Fibroblast of lung (primary cell): ENCODE data around the gene PRPF8. TPM values are rescaled to one million over a fixed set of nuclear protein-coding genes. Genes with fewer than 3 reads are reported as not detected.

Source experiments
- DNase-seq, 2 donors: peaks; one replicate each; pipeline versions ENCODE4 v3.0.0 to v3.0.0-alpha.2; 2010; ENCODE audit warnings: low read depth in 2 of 2
- H2AFZ ChIP-seq: 2 replicates; pipeline ENCODE4 v1.5.1; 2012; ENCODE audit warnings: low read length, control low read depth, inconsistent platforms
- H3K27ac ChIP-seq: 2 replicates; pipeline ENCODE4 v1.5.1; 2011; ENCODE audit warnings: low read length, control low read depth; ENCODE audit not compliant: insufficient read depth
- H3K27me3 ChIP-seq: 2 replicates; pipeline ENCODE4 v1.5.1; 2011; ENCODE audit warnings: mild to moderate bottlenecking, low read length; ENCODE audit not compliant: control insufficient read depth, insufficient read depth
- H3K36me3 ChIP-seq: 2 replicates; pipeline ENCODE4 v1.5.1; 2011; ENCODE audit warnings: low read length; ENCODE audit not compliant: control insufficient read depth, insufficient read depth
- H3K4me1 ChIP-seq: 2 replicates; pipeline ENCODE4 v1.5.1; 2011; ENCODE audit warnings: low read length; ENCODE audit not compliant: control insufficient read depth, insufficient read depth; ENCODE audit errors: extremely low read depth
- H3K4me2 ChIP-seq: 2 replicates; pipeline ENCODE4 v1.5.1; 2011; ENCODE audit warnings: low read length, control low read depth; ENCODE audit not compliant: insufficient read depth; ENCODE audit errors: extremely low read depth
- H3K4me3 ChIP-seq, 4 experiments: fragments of 200-600 bp in 1 of 4; sonication (generic) in 1 of 4; replicated peaks in 1 of 4; 2 replicates each; pipeline ENCODE4 v1.5.1; 2011 to 2016; ENCODE audit warnings: low read length in 4 of 4, low read depth in 3 of 4, mild to moderate bottlenecking in 3 of 4, control low read depth in 2 of 4, inconsistent platforms in 1 of 4, mixed read lengths in 1 of 4; ENCODE audit not compliant: insufficient read depth in 1 of 4; ENCODE audit errors: control extremely low read depth in 1 of 4
- H3K79me2 ChIP-seq: 2 replicates; pipeline ENCODE4 v1.5.1; 2012; ENCODE audit warnings: mild to moderate bottlenecking, low read length, inconsistent platforms; ENCODE audit not compliant: control insufficient read depth, insufficient read depth
- H3K9ac ChIP-seq: 2 replicates; pipeline ENCODE4 v1.5.1; 2011; ENCODE audit warnings: mild to moderate bottlenecking, low read length, control low read depth; ENCODE audit not compliant: insufficient read depth
- H3K9me3 ChIP-seq: 2 replicates; pipeline ENCODE4 v1.5.1; 2012; ENCODE audit warnings: low read depth, low read length; ENCODE audit not compliant: control insufficient read depth, insufficient read depth
- H4K20me1 ChIP-seq: 2 replicates; pipeline ENCODE4 v1.5.1; 2011; ENCODE audit warnings: low read length; ENCODE audit not compliant: control insufficient read depth, insufficient read depth; ENCODE audit errors: extremely low read depth
- EZH2 ChIP-seq: IDR thresholded peaks from 2 replicates; pipeline ENCODE4 v1.5.1; 2012; ENCODE audit warnings: low read length, control low read depth, mild to moderate bottlenecking; ENCODE audit errors: missing control alignments
- polyA plus RNA-seq, 2 donors: library from polyadenylated mRNA; depleted of rRNA in 1 of 2; stranded (reverse) in 1 of 2; unstranded in 1 of 2; fragments of >200 nt; gene quantifications; 2 replicates each; pipeline ENCODE4 v1.2.1, GENCODE V29; 2011 to 2012; ENCODE audit warnings: missing spikeins in 1 of 2
- total RNA-seq: library from RNA; depleted of rRNA; stranded (reverse); fragments of >200 nt; gene quantifications from 2 replicates; pipeline ENCODE4 v1.2.1, GENCODE V29; 2014
- TF ChIP-seq, protein P1 (sequence below), 2 donors: IDR thresholded peaks in 1 of 2; conservative IDR thresholded peaks in 1 of 2; 1 replicate in 1 of 2; 2 replicates in 1 of 2; pipeline ENCODE4 v1.5.1; 2011 to 2012; ENCODE audit warnings: low read length in 2 of 2, control low read depth in 1 of 2, inconsistent platforms in 1 of 2, low read depth in 1 of 2, mild to moderate bottlenecking in 1 of 2

The PRPF8 gene
- total and polyA plus RNA-seq, 2 donors (not counting 1 experiment from before 2014, with no cell fraction given), result 88.9 to 122 TPM

DNA sequence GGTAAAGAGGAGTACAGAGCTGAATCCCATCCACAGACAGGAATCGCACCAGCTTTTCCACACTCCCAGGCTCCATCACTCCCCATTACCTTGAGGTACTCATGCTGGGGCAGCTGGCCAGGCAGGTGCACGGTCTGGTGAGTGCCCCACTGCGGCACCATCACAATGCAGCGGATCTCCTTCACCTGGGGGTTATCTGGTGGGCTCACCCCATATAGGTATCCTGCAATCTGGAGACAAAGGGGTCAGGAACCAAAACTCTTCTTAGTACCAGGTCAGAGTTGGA is 33.2 kb downstream of the PRPF8 start:
- peaks cover 33% of the 10 kb centered on the region for H3K36me3 ChIP-seq

GRCh38 chr17:1650731-1651558 is 33.7 kb downstream of the PRPF8 start:
- H3K4me3 ChIP-seq, result no peak overlapping the region
- no peaks in the 10 kb centered on the region for H3K79me2 ChIP-seq
- no peak for TF ChIP-seq EZH2
- TF ChIP-seq, protein P1, sequence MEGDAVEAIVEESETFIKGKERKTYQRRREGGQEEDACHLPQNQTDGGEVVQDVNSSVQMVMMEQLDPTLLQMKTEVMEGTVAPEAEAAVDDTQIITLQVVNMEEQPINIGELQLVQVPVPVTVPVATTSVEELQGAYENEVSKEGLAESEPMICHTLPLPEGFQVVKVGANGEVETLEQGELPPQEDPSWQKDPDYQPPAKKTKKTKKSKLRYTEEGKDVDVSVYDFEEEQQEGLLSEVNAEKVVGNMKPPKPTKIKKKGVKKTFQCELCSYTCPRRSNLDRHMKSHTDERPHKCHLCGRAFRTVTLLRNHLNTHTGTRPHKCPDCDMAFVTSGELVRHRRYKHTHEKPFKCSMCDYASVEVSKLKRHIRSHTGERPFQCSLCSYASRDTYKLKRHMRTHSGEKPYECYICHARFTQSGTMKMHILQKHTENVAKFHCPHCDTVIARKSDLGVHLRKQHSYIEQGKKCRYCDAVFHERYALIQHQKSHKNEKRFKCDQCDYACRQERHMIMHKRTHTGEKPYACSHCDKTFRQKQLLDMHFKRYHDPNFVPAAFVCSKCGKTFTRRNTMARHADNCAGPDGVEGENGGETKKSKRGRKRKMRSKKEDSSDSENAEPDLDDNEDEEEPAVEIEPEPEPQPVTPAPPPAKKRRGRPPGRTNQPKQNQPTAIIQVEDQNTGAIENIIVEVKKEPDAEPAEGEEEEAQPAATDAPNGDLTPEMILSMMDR (conservative IDR thresholded peaks at IDR 0.05 in 1 of 2, IDR thresholded peaks at IDR 0.05 in 1 of 2; ENCODE audit: low read depth in 1 of 2, low read length in 2 of 2), result no peak
- no peak overlapping the region for H2AFZ ChIP-seq
- no peak for DNase-seq
- no peak overlapping the region for H3K9ac ChIP-seq
- H3K27ac ChIP-seq, result no peak overlapping the region
- H3K36me3 ChIP-seq, result peaks cover 28% of the 10 kb centered on the region
- H3K9me3 ChIP-seq, result no peaks in the 10 kb centered on the region
- H3K4me1 ChIP-seq, result peaks cover 14% of the 10 kb centered on the region
- no peaks in the 10 kb centered on the region for H4K20me1 ChIP-seq
- no peaks in the 10 kb centered on the region for H3K27me3 ChIP-seq
- H3K4me2 ChIP-seq, result no peak overlapping the region

More for the DNA sequence above, 33.2 kb downstream of the PRPF8 start:
- H4K20me1 ChIP-seq, result no peaks in the 10 kb centered on the region
- DNase-seq, result no peak
- H3K4me1 ChIP-seq, result peaks cover 14% of the 10 kb centered on the region
- no peak overlapping the region for H3K27ac ChIP-seq
- no peaks in the 10 kb centered on the region for H3K27me3 ChIP-seq
- no peaks in the 10 kb centered on the region for H3K79me2 ChIP-seq
- no peaks in the 10 kb centered on the region for H3K9me3 ChIP-seq
- no peak overlapping the region for H2AFZ ChIP-seq
- TF ChIP-seq EZH2, result no peak
- TF ChIP-seq, protein P1 (conservative IDR thresholded peaks at IDR 0.05 in 1 of 2, IDR thresholded peaks at IDR 0.05 in 1 of 2; ENCODE audit: low read depth in 1 of 2, low read length in 2 of 2), result no peak
- no peak overlapping the region for H3K4me3 ChIP-seq
- no peak overlapping the region for H3K4me2 ChIP-seq
- H3K9ac ChIP-seq, result no peak overlapping the region

DNA sequence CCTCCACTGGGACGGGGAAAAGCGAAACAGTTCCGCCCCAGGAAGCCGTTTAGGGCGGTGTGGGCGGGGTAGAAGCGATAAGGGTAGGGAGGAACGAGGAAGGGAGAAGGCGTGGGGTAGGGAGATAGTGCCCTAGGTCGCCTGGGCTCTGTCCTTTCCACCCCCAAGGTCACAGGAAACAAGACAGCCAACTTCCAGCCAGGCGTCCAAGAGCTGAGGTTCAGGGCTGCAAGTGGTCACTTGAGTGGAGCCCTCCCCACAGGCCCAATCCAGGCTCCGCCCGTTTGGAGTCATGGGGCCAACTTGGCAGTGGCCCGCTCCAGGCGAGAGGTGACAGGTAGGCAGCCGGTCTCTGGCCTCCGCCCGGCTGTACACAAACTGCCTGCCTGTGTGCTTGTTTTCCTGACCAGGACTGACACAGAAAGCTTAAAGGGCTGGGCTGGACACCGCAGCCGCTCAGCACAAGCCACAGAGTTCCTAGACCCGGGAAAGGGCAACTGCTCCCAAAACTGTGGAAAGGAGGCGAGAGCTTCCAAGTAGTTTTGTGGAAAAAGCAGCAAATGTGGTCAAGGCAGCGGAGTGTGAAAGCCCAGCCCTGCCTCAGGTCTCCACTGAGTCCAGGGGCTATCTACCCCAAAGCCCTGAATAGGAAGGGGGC is 34.7 kb downstream of the PRPF8 start, which contains the start of gene RILP:
Gene RILP (minus strand): TSS at position 23 of the 658 bp plus-strand sequence. CDS start 62 bp downstream, outside the sequence.
- peak; percentile 40 to 42 for DNase-seq
- H3K9me3 ChIP-seq, result no peaks in the 10 kb centered on the region
- H3K27ac ChIP-seq, result peak within 1 kb of the TSS; percentile 77
- H3K79me2 ChIP-seq, result no peaks in the 10 kb centered on the region
- H3K4me3 ChIP-seq, result peak within 1 kb of the TSS; percentile 38 to 65 (median 54)
- peaks cover 15% of the 10 kb centered on the region for H3K4me1 ChIP-seq
- TF ChIP-seq EZH2, result no peak
- TF ChIP-seq, protein P1 (conservative IDR thresholded peaks at IDR 0.05 in 1 of 2, IDR thresholded peaks at IDR 0.05 in 1 of 2; ENCODE audit: low read depth in 1 of 2, low read length in 2 of 2), result no peak
- peak within 1 kb of the TSS; percentile 69 for H2AFZ ChIP-seq
- H3K9ac ChIP-seq, result peak within 1 kb of the TSS; percentile 67
- peaks cover 26% of the 10 kb centered on the region for H3K36me3 ChIP-seq
- H3K27me3 ChIP-seq, result no peaks in the 10 kb centered on the region
- peak within 1 kb of the TSS; percentile 95 for H3K4me2 ChIP-seq
- no peaks in the 10 kb centered on the region for H4K20me1 ChIP-seq
